DMS79 treated with DMSO at 0.1 percent for 48 hours (cell line): Measurements from ENCODE around the gene CD164.
A peak's percentile ranks its signal among the peaks of the same experiment; 100 is the strongest.

Source experiments
- DNase-seq: peaks from one replicate; lab custom pipeline; 2025; lab: John Stamatoyannopoulos, UW

CD164 gene

DNA sequence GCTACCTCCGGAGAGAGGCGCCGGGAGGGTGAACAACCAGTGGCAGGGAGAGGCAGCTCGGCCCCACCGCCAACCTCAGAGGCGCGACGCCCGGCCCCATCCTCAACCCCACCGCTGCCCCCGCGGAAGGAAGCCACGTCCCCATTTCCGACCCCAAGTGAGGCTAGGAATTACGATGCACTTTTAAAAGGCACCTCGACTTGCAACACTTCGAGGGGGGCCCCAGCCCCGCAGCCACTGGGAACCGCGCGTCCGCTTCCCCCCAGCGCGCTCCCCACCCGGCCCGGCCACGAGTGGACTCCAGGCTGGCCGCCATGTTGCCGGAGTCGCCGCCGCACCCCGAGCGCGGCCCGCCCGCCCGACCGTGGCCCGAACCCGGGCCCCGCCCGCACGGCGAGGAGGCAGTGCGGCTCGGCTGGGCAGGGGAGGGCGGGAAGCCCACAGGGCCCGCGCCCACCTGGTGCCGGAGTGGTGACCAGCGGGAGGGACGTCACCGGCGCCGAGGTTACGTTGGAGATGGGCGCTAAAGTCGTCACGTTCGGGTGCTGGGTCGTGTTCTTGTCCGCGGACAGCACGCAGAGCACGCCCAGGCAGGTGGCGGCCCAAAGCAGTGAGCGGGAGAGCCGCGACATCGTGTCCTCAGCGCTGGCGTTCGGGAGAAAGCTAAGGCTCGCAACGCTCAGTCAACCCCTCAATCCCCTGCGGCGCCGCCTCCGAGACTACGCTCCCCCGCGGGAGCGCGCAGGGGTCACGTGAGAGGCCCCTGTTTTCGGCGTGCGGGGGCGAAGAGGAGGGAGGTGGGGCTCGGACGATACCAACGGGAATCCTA lies at the start of gene CD164:
CD164 (minus strand) TSS at position 721 of the 829 bp plus-strand sequence; CDS start at position 632, 89 bp downstream.
- peak; percentile 94 for DNase-seq

GRCh38 chr6:109429496-109429895 lies 47.2 kb upstream of the CD164 start:
- DNase-seq, result no peak

DNA sequence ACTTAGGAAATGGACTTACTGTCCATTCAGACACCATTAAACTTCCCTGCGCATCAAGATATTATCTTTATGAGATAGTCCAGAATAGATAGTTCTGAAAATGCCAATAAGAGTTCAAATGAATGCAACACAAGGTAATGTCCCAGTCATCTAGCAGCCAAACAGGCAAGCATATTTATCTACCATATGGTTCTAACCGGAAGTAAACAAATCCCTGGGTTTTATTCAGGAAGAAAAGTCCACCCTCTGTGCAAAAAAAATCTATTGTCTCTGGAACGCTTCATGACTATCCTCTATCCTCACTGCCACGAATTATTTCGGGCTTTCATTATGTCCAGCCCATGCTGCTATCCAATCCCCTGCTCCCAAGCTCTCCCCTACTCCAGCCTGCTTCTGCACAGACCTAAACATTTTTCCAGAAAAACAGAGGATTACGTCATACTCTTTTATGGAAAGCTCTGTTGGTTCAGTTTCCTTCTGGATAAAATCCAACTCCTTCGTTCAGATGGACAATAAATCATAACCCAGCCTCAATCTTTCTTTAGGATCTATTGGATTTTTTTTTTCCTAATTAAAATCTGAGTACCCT lies 46.7 kb upstream of the CD164 start:
- DNase-seq, result no peak

GRCh38 chr6:109424946-109425345 lies 42.7 kb upstream of the CD164 start:
- no peak for DNase-seq

DNA sequence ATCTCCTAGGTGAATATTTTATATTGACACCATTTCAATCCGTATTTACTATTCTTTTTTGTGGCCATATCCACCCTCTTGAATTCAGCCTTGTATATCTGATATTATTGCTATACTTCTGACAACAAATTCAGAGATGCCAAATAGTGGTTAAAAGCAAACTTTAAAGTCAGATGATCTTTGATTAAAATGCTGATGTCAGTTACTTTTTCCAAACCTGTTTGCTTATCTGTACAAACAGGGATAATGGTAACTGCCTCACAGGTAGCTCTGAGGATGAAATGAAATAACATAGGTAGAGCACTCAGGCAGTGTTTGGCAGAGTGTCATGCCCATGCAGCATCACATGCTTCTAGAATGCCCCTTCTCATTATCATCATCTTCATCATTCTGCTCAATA lies 38.9 kb upstream of the CD164 start:
- DNase-seq, result no peak

DNA sequence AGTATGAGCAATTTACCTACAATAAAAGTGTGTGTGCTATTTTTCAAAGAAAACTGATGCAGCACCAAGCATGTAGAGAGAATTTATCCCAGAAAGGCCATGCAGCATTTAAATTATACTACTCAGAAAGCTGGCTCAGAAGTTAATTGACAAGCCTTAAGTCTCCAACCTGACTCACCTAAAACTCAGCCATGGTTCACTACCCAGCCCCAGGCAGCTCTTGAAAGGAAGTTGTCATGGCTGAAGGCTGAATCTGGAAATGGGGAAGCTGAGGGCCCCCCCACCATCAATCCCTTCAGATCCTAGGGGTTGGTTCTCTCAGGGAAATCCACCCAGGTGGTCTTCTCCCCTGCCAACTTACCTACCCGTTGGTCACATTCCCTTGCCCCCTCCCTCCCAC lies 38.5 kb upstream of the CD164 start:
- no peak for DNase-seq

- no peak for DNase-seq
These were observed 35.4 kb upstream of the CD164 start for GRCh38 chr6:109417646-109418045.

DNA sequence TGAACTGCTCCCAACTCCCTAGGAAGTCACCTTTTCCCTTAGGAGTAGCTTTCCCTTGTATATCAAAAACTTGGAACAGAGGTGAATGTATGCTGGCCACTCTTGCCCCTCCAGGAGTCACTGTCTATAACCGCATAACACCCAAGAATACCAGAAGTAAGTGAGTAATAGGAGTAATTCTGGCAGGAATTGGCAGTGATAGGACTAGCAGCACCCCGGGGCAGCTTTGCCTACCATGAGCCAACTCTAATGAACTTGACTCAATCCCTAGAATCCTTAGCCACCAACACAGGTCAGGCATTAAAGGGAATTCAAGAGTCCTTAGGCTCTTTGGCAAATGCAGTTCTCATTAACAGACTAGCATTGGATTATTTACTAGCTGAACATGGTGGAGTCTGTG lies 28.8 kb upstream of the CD164 start:
- DNase-seq, result no peak

DNA sequence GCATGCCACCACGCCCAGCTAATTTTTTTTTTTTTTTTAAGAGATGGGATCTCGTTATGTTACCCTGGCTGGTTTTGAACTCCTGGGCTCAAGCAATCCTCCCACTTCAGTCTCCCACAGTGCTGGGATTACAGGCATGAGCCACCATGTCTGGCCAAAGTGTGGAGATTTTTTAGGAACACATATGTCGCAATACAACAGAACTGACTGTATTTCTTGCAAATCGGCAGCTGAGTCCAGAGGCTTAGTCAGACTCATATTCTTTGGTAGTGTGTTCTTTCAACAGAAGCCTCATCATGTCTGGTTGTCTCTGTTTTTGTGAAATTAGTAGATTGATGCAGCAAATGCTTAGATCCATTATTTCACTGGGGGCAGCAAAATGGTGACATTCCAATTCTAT lies 23.9 kb upstream of the CD164 start:
- DNase-seq, result no peak

GRCh38 chr6:109397020-109397419 lies 14.8 kb upstream of the CD164 start:
- peak; percentile 8 for DNase-seq

DNA sequence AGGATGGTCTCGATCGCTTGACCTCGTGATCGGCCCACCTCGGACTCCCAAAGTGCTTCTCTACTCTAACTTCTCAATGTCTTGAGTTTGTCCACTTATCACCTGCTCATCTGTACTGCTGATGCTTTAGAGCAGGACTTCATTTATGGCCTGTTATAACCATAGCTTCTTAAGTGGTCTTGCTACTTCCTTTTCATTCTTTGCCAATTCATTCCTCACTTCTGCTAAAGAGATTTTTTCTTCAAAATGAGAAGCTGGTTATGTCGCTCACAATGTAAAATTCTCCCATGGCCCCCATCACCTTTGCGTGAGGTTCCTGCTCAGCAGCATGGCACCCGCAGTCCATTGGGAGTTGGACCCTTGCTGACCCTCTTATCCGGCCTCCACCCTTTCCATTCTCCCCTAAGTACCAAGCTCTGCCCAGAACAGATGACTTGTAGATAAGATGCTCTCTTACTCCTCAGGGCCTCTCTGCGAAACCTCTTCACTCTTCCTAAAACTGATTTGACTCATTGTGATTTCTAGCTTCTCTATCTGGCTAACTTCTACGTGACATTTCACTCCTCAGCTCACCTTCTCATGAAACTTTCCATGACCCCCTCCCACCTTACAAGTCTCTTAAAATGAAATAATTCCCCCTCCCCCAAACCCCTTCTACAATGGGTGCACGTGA lies 13.9 kb upstream of the CD164 start:
- no peak for DNase-seq

DNA sequence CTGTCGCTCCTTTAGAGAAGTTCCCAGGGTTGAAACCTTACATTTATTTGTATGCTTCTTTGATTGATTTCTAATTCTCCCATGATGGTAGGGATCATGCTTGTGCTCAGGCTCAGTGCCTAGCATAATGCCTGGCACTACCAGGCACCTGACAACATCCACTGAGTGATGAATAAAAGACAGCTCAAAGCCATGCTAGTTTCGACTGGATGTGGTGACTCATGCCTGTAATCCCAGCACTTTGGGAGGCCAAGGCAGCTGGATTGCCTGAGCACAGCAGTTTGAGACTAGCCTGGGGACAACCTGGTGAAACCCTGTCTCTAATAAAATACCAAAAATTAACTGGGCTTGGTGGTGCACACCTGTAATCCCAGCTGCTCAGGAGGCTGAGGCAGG lies 11.6 kb upstream of the CD164 start:
- DNase-seq, result no peak

DNA sequence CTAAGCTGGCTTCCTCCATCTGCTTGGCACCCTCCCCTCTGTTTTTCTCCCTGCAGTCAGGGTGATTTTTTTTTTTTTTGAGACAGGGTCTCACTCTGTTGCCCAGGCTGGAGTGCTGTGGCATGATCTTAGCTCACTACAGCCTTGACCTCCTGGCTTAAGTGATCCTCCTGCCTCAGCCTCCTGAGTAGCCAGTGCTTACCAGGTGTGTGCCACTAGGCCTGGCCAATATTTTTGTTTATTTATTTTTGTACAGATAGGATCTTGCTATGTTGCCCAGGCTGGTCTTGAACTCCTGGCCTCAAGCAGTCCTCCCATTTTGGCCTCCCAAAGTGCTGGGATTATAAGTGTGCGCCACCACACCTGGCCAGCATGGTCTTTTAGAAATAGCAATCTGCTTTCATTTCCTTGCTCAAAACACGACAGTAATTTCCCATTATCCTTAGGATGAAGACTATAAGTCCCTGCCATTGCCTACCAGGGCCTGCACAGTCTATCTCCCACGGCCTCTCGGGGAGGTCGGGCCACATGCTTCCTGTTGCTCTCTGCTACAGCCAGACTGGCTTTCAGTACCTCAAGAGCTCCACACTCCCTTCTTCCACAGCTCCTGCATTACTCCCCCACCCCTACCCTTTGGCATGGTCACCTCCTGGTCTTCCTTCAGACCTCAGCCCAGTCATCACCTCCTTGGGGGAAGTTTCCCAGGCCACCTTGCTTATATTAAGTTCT lies 11.1 kb upstream of the CD164 start:
- DNase-seq, result no peak

- DNase-seq, result no peak
These were observed 7.5 kb upstream of the CD164 start for GRCh38 chr6:109389650-109390274.

DNA sequence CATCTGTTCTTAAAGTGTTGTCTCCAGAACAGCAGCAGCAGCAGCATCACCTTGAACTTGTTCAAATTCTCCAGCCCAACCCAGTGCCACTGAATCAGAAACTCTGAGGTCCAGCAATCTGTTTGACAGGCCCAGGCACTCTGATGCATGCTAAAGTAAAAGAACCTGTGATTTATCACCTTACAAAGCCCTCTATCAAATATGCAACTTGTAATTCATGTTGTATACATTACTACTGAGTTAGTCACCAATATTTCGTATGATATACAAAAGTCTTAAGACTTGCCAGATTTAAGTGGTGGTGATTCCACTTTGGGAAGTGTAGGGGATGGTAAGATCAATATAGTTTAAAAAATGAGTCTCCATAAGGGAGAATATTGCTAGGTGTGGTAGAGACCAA lies 6.0 kb upstream of the CD164 start:
- DNase-seq, result no peak

- DNase-seq, result no peak
These were observed 1.2 kb upstream of the CD164 start for GRCh38 chr6:109383438-109383940.

DNA sequence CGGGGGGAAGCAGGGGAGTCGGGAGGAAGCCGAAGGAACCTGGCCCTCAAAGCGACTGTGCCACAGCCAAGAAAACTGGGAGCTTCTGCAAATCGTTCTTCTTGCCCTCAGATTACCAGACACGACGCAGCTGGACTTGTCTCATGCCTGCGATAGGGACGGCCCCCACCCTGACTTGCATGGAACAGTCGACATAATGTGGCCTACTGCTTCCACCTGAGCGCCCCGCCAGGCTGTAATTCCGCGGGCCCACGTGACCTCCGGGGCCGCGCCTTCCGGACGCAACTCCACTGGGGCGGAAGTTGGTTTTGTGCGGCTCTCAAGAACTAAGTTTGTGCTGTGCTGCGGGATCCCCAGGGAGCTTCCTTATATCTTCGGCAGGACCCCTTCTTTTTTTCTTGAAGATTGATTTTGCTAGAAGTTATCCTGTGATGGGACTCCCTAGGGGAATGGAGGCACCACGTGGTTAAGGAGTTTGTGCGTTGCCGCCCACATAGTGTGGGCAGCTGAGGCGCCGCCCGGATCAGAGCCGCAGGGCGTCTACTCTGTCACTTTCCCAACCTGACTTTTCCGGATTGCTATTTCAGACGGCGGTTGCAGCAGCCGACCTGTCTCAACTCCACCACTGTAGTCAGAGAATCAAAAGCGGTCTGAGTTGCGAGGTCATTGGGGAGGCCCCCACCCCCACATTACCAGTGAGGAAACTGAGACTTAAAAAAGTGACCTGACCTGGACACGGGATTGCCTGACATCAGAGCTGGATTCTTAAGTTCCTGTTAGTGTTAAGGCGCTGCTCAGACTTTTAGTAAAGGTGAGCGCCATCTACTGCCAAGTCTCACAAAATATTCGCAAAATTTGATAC lies 540 bp upstream of the CD164 start:
- DNase-seq, result peak; percentile 94

- peak; percentile 53 for DNase-seq
These were observed 1.1 kb downstream of the CD164 start for GRCh38 chr6:109381061-109381746.

DNA sequence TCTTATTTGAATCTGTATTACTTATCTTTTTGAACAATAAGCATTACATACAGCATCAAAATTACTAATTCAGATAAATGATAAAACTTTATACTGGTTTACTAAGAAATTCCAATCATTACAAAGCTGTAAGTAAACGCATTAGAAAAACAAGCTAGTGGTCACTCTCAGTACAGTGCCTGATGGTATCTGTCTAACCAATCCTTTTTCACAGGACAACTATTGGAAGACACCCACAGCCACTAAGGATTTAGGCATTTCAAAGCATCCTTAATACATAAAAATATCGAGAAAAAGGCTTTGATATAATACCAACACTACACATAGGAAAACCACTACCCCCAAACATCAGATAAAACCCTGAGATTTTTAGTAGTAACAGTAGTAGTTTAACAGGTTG lies 2.6 kb downstream of the CD164 start:
- DNase-seq, result no peak

GRCh38 chr6:109377717-109378116 lies 4.5 kb downstream of the CD164 start:
- no peak for DNase-seq
